ENCODE measurements around the gene GPR37. TPM values are rescaled to one million over a fixed set of nuclear protein-coding genes. Genes with fewer than 3 reads are reported as not detected.

The GPR37 gene
- total RNA-seq, 2 donors from 2014 or later = not detected

DNA sequence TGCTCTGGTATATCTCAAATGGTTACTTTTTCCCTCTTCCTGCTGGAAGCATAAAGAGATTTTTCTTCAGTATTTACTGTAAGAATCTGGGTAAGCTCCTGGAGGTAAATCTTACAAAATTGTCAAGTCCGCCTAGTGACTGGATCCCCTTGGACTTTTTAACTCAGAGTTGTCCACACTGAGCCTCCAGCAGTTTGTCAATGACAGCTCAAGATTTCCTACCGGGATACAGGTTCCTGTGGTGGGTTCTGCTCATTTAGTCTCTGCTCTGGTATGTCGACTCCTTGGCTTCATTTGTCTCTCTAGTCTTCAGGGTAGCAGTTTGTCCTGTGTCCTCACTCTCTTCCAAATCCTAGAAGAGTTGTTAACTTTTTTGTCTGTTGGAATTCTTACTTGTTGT, 27.0 kb downstream of the GPR37 start:
- no peak overlapping the region for H3K27ac Mint-ChIP-seq
- no peaks in the 10 kb centered on the region for H3K36me3 Mint-ChIP-seq (ENCODE audit: insufficient read depth in 2 of 2)
- H3K9me3 Mint-ChIP-seq = no peaks in the 10 kb centered on the region
- no peaks in the 10 kb centered on the region for H3K4me1 Mint-ChIP-seq (ENCODE audit: low read depth)
- no peak for DNase-seq
- no peak for ATAC-seq (replicated peaks in 1 of 2)
- no peaks in the 10 kb centered on the region for H3K27me3 Mint-ChIP-seq (ENCODE audit: low read depth)
- no peak overlapping the region for H3K4me3 Mint-ChIP-seq

DNA sequence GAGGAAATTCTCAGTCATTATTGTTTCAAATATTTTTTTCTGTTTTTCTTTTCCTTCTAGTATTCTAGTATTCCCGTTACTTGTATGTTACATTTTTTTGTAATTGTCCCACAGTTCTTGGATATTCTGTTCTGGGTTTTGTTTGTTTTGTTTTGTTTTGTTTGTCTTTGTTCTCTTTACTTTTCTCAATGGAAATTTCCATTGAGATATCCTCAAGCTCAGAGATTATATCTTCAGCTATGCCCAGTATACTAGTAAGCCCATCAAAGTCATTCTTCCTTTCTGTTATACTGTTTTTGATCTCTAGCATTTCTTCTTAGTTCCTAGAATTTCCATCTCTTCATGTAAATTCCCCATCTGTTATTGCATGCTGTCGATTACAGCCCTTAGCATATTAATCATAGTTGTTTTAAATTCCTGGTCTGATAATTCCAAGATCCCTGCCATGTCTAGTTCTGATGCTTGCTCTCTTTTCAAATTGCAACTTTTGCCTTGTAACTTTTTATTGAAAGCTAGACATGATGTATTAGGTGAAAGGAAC, 27.8 kb downstream of the GPR37 start:
- no peak for ATAC-seq (replicated peaks in 1 of 2)
- Mint-ChIP-seq H3K4me3 (no peak overlapping the region), H3K9me3 (no peaks in the 10 kb centered on the region), H3K36me3 (ENCODE audit: insufficient read depth in 2 of 2) (no peaks in the 10 kb centered on the region), H3K27ac (no peak overlapping the region), H3K27me3 (ENCODE audit: low read depth) (no peaks in the 10 kb centered on the region), H3K4me1 (ENCODE audit: low read depth) (no peaks in the 10 kb centered on the region)
- DNase-seq = no peak

- Mint-ChIP-seq H3K27ac (no peak overlapping the region), H3K9me3 (peaks cover 0 to 1% of the 10 kb centered on the region in 2 donors), H3K4me1 (ENCODE audit: low read depth) (no peaks in the 10 kb centered on the region), H3K4me3 (no peak overlapping the region), H3K27me3 (ENCODE audit: low read depth) (no peaks in the 10 kb centered on the region), H3K36me3 (ENCODE audit: insufficient read depth in 2 of 2) (no peaks in the 10 kb centered on the region)
- no peak for ATAC-seq (replicated peaks in 1 of 2)
- DNase-seq = no peak
These were observed 37.0 kb downstream of the GPR37 start for GRCh38 chr7:124728610-124729009.

GRCh38 chr7:124724507-124725192, 40.9 kb downstream of the GPR37 start:
- ATAC-seq (replicated peaks in 1 of 2) = no peak
- Mint-ChIP-seq H3K4me1 (ENCODE audit: low read depth) (no peaks in the 10 kb centered on the region), H3K9me3 (peaks cover 0 to 1% of the 10 kb centered on the region in 2 donors), H3K27me3 (ENCODE audit: low read depth) (no peaks in the 10 kb centered on the region), H3K36me3 (ENCODE audit: insufficient read depth in 2 of 2) (no peaks in the 10 kb centered on the region), H3K4me3 (no peak overlapping the region), H3K27ac (no peak overlapping the region)
- DNase-seq = no peak

DNA sequence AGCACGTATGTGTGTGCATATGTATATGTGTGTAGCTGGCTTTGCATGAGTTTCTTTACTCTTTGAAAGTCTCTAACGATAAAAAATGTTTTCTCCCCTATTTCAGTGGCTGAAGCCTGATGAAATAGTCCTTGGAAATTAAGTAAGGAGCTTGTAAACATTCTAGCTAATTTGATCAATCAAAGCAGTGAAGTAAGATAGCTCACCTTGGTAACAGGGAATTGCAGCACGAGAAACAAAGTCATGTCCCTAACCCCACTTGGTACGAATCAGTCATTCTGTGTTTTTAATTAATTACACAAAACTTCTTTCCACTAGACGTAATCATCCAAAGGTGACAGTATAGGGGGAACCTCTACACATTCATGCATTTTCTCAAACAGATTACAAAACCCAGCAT, 41.5 kb downstream of the GPR37 start:
- Mint-ChIP-seq H3K36me3 (ENCODE audit: insufficient read depth in 2 of 2) (no peaks in the 10 kb centered on the region), H3K9me3 (no peaks in the 10 kb centered on the region), H3K4me1 (ENCODE audit: low read depth) (no peaks in the 10 kb centered on the region), H3K27me3 (ENCODE audit: low read depth) (no peaks in the 10 kb centered on the region), H3K4me3 (no peak overlapping the region), H3K27ac (no peak overlapping the region)
- DNase-seq (no peak), ATAC-seq (replicated peaks in 1 of 2) (no peak)

DNA sequence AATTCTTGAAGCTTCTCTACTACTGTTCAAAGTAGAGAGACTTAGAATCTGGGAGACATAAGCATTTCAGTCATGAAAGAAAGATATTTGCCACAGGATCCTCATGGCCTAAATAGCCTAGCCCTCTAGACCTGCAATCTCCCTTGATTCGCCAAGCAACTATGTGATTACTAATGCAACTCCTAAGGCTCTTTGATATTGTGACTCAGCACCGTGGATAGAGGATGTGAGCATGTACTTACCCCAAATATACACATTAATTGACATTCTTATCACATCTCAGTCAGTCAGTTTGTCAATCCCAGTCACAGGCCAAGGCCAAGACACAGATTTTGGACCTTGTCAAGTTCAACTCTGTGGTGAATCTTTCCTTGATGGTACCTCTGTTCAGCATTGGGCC, 42.6 kb downstream of the GPR37 start:
- H3K27ac Mint-ChIP-seq = no peak overlapping the region
- DNase-seq = no peak
- H3K4me1 Mint-ChIP-seq (ENCODE audit: low read depth) = no peaks in the 10 kb centered on the region
- no peak for ATAC-seq (replicated peaks in 1 of 2)
- H3K4me3 Mint-ChIP-seq = no peak overlapping the region
- no peaks in the 10 kb centered on the region for H3K9me3 Mint-ChIP-seq
- no peaks in the 10 kb centered on the region for H3K36me3 Mint-ChIP-seq (ENCODE audit: insufficient read depth in 2 of 2)
- no peaks in the 10 kb centered on the region for H3K27me3 Mint-ChIP-seq (ENCODE audit: low read depth)

GRCh38 chr7:124722292-124722691, 43.3 kb downstream of the GPR37 start:
- H3K4me1 Mint-ChIP-seq (ENCODE audit: low read depth) = no peaks in the 10 kb centered on the region
- H3K27ac Mint-ChIP-seq = no peak overlapping the region
- H3K9me3 Mint-ChIP-seq = no peaks in the 10 kb centered on the region
- no peak for ATAC-seq (replicated peaks in 1 of 2)
- H3K36me3 Mint-ChIP-seq (ENCODE audit: insufficient read depth in 2 of 2) = no peaks in the 10 kb centered on the region
- H3K27me3 Mint-ChIP-seq (ENCODE audit: low read depth) = no peaks in the 10 kb centered on the region
- no peak overlapping the region for H3K4me3 Mint-ChIP-seq
- no peak for DNase-seq

DNA sequence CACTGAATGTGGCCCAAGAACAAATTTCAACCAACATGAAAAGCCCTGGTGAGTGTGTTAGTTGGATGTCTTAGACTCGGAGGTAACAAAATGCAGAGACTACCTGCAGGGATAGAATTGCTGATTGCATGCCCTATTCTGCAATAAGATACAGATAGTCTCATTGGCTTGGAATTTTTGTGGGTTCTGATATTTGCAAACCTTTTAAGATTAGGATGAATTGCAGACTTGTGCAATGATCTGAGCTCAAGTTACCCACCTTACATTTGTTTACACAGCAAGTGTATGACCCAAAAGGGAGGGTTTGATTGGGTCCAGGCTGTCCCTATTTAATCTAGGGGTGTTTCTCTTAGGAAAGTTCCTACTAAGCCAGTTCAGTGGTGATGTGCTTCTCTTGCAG, 45.4 kb downstream of the GPR37 start:
- H3K4me1 Mint-ChIP-seq (ENCODE audit: low read depth) = no peaks in the 10 kb centered on the region
- DNase-seq (no peak), ATAC-seq (replicated peaks in 1 of 2) (no peak)
- no peaks in the 10 kb centered on the region for H3K9me3 Mint-ChIP-seq
- peaks cover under 1% of the 10 kb centered on the region for H3K27me3 Mint-ChIP-seq (ENCODE audit: low read depth)
- H3K27ac Mint-ChIP-seq = no peak overlapping the region
- H3K36me3 Mint-ChIP-seq (ENCODE audit: insufficient read depth in 2 of 2) = no peaks in the 10 kb centered on the region
- no peak overlapping the region for H3K4me3 Mint-ChIP-seq

DNA sequence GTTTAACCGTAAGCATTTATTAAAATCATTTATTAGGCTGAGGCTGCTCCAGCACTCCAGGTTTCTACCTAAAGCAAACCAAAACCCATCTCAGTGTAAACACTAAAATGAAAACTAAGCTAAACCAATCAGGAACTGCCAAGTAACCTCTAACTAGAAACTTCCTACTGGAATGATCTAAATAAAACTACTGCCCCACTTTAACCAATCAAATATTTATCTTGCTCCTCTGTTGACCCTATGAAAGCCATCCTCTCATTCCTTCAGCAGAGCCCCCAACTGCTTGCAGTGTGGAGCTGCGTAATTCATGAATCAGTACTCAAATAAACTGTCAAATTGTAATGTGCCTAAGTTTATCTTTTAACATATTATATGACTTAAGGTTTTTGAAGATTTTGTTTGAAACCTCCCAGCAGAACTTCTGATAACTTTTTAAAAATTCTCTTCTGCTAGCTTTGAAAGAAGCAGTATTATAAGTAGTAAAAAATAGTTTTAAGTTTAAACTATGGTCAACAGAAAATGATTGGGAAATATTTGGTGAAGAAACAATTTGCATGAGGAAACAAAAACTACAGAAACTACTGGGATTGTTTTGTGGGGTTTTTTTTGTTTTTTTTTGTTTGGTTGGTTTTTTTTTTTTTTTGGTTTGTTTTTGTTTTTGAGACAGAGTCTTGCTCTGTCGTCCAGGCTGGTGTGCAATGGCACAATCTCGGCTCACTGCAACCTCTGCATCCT, 47.4 kb downstream of the GPR37 start:
- no peak overlapping the region for H3K27ac Mint-ChIP-seq
- H3K36me3 Mint-ChIP-seq (ENCODE audit: insufficient read depth in 2 of 2) = no peaks in the 10 kb centered on the region
- H3K9me3 Mint-ChIP-seq = peaks cover 0 to 4% of the 10 kb centered on the region in 2 donors
- no peak overlapping the region for H3K4me3 Mint-ChIP-seq
- H3K27me3 Mint-ChIP-seq (ENCODE audit: low read depth) = peaks cover 6% of the 10 kb centered on the region
- H3K4me1 Mint-ChIP-seq (ENCODE audit: low read depth) = no peaks in the 10 kb centered on the region
- no peak for DNase-seq
- no peak for ATAC-seq (replicated peaks in 1 of 2)

DNA sequence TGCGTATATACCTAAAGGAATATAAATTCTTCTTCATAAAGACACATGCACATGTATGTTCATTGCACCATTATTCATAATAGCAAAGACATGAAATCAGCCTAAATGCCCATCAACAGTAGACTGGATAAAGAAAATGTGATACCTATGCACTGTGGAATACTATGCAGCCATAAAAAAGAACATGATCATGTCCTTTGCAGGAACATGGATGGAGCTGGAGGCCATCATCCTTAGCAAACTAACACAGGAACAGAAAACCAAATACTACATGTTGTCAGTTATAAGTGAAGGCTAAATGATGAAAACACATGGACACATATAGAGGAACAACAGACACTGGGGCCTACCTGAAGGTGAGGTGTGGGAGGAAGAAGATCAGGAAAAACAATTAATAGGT, 48.7 kb downstream of the GPR37 start:
- H3K9me3 Mint-ChIP-seq = peaks cover 0 to 4% of the 10 kb centered on the region in 2 donors
- no peaks in the 10 kb centered on the region for H3K4me1 Mint-ChIP-seq (ENCODE audit: low read depth)
- no peak for ATAC-seq (replicated peaks in 1 of 2)
- H3K27me3 Mint-ChIP-seq (ENCODE audit: low read depth) = peaks cover 6% of the 10 kb centered on the region
- DNase-seq = no peak
- no peak overlapping the region for H3K27ac Mint-ChIP-seq
- H3K36me3 Mint-ChIP-seq (ENCODE audit: insufficient read depth in 2 of 2) = no peaks in the 10 kb centered on the region
- H3K4me3 Mint-ChIP-seq = no peak overlapping the region

GRCh38 chr7:124713086-124713485, 52.5 kb downstream of the GPR37 start:
- Mint-ChIP-seq H3K4me1 (ENCODE audit: low read depth) (no peaks in the 10 kb centered on the region), H3K9me3 (peaks cover 12% of the 10 kb centered on the region in 2 donors)

DNA sequence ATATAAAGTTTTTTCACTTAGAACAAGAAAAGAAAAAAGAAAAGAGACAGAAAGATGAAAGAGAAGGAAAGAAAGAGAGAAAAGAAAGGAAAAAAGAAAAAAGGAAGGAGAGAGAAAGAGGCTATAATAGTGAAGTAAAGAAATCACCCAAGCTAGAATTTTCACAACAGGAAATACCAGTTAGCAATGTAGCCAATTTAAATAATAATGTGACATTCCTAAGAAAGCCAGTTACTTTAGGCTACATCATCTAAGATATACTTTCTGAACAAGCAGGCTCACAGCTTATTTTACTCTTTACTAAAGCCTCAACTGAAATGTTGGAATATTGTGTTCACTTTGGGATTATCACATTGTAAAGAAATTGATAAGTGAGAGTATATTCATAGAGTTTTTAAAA, 53.6 kb downstream of the GPR37 start:
- Mint-ChIP-seq H3K4me3 (no peak overlapping the region), H3K27me3 (ENCODE audit: low read depth) (peaks cover 6% of the 10 kb centered on the region), H3K36me3 (ENCODE audit: insufficient read depth in 2 of 2) (peaks cover 0 to 3% of the 10 kb centered on the region in 2 donors), H3K4me1 (ENCODE audit: low read depth) (no peaks in the 10 kb centered on the region), H3K27ac (no peak overlapping the region), H3K9me3 (peaks cover 12 to 16% of the 10 kb centered on the region in 2 donors)
- ATAC-seq (replicated peaks in 1 of 2) (no peak), DNase-seq (no peak)

More at GRCh38 chr7:124713086-124713485, 52.5 kb downstream of the GPR37 start:
- ATAC-seq (replicated peaks in 1 of 2) (no peak), DNase-seq (no peak)
- no peak overlapping the region for H3K4me3 Mint-ChIP-seq
- peaks cover 6% of the 10 kb centered on the region for H3K27me3 Mint-ChIP-seq (ENCODE audit: low read depth)
- H3K36me3 Mint-ChIP-seq (ENCODE audit: insufficient read depth in 2 of 2) = peaks cover 0 to 3% of the 10 kb centered on the region in 2 donors
- H3K27ac Mint-ChIP-seq = no peak overlapping the region

- no peaks in the 10 kb centered on the region for H3K27me3 Mint-ChIP-seq (ENCODE audit: low read depth)
- H3K27ac Mint-ChIP-seq = no peak overlapping the region
- H3K4me1 Mint-ChIP-seq (ENCODE audit: low read depth) = no peaks in the 10 kb centered on the region
- H3K9me3 Mint-ChIP-seq = peaks cover 0 to 8% of the 10 kb centered on the region in 2 donors
- no peak for ATAC-seq (replicated peaks in 1 of 2)
- H3K36me3 Mint-ChIP-seq (ENCODE audit: insufficient read depth in 2 of 2) = no peaks in the 10 kb centered on the region
- DNase-seq = no peak
- no peak overlapping the region for H3K4me3 Mint-ChIP-seq
These were observed 63.2 kb downstream of the GPR37 start for GRCh38 chr7:124702385-124702784.

All from activated T-cell treated with anti-CD3 and anti-CD28 coated beads, Interleukin-2, amount 50 U/mL, for 72 hours (primary cell).